Activated gamma-delta T cell treated with Interleukin-2 at 50 U/mL for 16 hours (primary cell): ENCODE measurements around the gene NTM.

Experiments
- DNase-seq: peaks from one replicate; pipeline ENCODE4 v3.0.0-alpha.2; 2020

The NTM gene

DNA sequence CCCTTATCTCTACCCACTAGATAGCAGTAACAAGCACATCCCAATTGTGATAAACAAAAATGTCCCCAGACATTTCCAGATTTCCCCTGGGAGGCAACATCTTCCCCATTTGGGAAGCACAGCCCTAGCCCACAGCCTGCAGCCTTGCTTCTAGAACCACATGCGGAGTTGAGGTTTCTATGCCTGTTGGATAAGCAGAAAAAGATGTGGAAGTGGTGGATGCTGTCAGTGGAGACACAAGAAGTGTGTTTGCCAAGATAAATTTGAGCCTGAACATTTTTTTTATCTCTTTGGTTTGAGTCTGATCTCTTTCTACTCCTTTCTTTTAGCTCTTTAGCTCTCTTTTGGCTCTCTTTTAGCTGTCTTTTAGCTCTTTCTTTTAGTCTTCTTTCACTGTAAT, 884.5 kb downstream of the NTM start:
- no peak for DNase-seq

DNA sequence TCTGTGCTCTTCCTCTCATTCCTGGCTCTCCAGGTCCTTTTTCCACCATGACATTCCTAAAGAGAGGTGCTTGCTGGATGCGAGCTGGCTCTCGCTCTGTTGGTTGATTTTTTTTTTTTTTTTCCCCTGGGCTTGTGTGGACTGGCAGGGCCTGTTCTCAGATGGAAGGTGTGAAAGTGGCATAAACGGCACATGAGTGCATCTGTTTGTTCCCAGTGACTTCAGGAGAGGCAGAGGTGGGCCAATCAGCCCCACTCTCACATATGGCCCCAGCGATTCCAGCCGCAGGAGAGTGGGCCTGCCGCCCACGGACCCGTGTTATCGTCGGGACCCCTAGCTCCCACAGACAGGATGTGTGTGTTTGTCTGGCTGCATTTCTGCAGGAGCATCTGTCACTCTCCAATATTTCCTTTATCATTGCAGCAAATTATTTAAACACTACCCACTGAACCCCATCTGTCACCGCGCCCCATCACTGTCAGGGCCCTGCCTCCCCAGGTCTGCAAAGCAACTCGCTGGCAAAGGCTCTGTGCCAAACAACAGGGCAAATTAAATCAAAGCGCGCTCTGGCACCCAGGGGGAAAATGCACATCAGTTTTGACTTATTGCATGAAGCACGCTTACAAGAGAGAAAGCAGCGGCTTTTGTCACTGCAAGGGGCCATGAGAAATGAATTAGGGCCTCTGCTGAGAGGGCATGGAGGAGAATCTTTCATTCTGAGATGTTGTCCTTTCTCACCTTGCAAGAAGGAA, 886.3 kb downstream of the NTM start:
- no peak for DNase-seq

DNA sequence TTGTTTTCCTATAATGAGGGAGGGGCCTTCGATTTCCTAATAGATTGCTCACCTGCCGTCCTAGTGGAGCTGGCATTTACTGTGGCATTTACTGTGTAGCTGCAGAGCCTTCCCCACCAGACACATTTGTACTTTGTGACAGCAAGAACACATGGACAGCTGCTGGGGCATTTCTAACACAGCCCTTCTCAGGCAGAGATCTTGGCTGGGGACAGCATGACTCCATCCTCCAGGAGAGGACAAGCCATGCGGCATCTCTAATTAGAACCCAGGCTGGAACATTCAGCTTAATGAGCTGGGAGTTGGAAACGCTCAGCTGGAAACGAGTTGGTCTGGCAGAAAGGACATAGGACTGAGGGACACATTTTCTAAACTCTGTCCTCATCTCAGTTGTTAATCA, 887.5 kb downstream of the NTM start:
- DNase-seq = no peak

DNA sequence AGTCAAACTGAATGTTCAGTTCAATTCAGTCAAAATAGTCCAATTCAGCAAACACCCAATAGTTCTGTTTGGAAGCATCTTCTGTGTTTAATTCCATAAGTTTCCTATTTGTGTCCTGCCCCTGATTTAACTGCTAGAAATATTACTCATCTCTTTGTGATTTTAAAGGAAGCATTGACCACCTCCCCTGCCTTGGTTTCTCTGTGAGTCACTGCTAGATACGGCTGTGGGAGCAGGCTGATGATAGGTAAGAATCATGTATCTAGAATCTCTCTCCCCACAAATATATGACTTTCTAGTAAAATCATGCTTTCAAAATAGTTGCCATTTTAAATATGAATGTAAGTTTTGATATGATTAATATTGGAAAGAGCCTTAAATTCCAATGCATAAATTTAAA, 888.5 kb downstream of the NTM start:
- no peak for DNase-seq

DNA sequence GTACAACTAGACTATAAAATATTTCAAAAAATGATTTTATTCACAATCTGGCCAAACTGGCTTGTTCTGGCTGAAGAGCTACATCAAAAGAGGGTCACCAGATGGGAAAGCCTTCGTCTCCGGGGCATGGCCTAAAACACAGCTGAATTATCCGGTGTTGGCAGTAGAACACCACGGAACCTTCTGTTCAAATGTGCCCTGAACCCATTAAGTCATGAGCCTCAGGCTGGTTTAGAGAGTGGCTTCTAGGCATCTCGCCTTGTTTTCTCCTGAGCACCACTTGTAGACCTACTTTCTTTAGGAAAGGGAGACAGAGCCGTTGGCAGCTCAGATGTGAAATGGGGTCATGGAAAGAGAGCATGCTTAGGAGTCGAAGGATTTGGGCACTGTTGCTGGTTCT, 890.2 kb downstream of the NTM start:
- no peak for DNase-seq

DNA sequence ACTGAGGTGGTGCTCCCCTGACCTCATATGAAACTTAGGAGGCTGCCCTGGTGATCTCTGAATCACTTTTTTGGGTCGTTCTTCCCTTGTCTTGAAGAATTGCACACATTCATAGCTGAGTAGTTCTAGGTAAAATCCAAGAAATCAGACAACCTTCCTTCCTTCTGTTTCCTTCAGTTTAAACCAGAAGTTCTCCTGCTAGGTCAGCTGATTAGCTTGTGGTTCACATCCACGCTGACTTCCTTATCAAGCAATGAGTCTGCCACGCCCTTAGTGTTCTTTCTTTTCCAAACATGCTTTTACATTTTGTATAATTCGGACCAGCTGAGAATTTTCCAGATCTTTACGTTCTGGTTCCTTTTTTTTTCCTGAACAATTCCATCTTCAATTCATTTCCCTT, 892.8 kb downstream of the NTM start:
- no peak for DNase-seq

DNA sequence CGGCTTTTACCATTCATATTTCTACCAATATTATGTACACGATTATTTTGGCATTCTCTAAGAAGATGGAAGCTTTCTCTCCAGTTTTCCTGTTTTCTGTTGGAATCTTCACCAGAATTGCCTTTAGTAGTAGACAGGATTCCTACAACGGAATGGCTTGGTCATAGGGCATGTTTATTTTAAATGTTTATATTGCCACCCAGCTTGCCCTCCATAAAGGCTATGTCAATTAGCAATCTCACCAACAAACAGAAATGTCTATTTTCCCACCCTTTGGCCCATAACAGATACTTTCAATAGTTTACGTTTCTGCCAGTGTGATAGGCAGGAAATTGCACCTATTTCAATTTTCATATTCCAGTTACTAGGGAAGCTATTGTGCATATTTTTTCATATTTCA, 893.5 kb downstream of the NTM start:
- DNase-seq = no peak

DNA sequence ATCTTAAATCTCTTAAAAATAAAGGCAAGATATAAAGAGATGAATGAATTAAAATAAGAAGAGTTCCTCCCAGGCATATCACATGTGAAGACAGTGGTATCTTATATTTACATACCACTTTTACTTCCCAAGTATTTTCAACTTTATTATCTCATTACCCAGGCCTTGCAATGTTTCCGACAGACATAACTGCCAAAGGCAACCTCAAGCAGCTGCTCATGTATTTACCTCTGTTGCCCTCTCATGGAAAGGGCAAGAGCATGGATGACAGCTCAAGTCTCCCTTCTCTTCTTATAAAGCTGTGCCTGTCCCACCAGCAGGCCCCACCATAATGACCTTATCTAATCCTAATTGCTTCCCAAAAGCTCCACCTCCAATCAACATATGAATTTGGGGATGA, 894.2 kb downstream of the NTM start:
- no peak for DNase-seq

DNA sequence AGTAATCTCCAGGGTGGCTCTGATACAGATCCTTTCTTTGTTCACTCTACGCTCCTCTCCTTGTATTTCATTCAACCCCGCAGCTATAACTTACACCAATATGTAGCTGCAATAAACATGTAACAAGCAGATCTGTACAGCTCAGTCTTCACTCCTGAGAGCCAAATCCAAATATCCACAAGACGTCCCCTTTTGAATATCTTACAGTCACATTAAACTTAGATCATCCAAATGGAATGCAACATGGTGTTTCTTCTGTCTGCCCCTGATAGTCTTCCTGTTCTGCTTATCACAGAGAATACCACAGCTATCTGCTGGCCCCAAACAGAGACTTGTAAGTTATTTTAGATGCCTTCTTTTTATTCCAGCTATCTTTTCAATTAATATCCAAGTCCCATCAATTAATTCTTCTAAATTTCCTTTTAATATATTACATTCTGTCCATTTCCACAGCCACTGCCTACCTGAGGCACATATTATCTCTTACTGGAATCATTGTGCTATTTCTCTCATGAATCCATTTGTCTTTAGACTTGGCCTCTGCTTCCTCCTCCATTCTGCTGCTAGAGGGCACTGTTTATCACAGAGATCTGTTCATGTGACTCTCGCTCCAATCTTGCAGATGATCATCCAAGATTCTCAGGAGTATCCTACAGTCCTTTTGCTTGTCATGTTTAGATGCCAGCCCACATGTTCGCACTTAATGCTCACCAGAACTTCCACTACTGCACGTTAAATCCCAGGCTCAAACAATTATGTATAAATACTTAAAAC, 908.6 kb downstream of the NTM start:
- no peak for DNase-seq

DNA sequence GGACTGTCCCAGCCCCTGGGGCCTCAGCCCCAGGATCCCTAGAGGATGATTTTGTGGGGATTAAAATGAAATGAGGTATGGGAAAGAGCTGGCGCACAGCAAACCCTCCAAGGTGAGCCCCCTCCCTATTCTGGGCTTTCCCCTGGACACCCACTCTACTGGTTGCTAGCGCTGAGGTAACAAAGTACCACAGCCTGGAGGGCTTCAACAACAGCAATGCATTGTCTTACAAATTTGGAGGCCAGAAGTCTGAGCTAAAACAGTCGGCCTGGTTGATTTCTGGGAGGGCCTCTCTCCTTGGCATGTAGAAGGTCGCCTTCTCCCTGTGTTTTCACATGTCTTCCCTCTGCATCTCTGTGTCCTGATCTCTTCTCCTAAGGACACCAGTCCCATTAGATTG, 913.6 kb downstream of the NTM start:
- DNase-seq = no peak

DNA sequence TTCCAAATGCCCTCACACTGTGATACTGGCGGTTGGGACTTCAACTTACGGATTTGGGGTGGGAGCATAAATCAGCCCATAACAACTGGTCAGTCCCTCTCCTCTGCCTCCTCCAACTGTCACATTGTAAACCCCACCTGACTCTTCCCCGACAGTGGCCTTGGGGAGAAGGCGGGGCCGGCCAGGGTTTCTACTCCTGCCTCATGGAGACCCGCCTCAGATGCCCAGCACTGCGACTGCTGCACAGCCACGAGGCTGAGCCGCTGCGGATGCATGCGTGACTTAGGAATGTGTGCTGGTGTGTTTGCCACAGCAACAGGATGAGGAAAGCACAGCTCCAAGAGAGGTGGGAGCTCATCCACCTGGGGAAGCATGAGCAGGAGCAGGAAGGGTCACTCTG, 914.2 kb downstream of the NTM start:
- DNase-seq = no peak

DNA sequence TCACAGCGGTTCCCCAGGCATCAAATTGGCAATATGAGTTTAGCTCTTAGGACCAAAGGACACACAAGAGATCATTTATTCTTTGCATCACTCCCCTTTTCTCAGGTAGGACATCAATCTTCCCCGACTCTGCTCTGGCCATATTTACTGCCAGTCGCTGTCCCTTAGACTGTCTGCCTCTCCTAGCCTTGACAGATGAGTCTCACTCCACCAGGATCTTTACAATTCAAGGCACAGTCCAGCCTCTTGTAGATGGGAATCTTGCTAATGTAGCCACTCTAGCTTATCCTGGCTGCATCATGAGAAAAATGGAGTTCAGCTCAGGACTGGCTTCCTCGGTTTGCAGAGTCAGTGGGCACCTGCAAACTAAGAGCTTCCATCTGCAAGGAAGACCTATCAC, 915.2 kb downstream of the NTM start:
- no peak for DNase-seq

DNA sequence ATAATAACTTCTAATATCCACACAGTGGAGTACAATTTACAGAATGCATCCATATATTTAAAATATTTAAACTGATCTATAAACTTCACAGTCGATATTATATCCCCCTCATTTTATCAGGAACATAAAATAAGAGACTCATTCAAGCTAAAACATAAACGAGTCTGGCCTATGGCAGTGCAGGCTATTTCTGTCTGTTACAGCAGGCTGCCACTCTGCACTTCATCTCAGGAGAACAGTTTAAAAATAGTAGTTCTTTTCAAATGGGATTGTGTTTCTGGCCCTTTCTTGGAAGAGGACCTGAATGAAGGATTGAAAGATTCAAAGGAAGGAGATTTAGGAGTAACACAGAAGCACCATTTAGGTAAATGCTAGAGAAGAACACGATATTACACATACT, 915.7 kb downstream of the NTM start:
- DNase-seq = no peak

DNA sequence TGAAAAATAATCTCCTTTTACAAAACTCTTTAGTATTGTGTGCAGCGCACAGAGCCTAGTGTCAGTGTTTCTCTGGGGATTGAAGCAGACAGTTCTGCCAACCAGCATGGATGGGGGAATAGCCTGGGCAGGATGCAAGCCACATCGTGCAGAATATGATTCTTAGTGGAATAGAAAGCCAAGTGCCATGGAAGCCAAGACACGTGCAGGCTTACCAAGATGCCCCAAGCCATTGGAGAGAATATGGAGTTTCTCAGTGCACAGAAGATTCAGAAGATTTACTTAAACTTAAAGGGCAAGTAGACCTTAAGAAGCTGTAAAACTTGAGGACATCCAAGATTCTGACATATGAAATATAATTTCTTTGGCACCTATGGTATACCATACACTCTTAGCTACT, 917.6 kb downstream of the NTM start:
- no peak for DNase-seq

DNA sequence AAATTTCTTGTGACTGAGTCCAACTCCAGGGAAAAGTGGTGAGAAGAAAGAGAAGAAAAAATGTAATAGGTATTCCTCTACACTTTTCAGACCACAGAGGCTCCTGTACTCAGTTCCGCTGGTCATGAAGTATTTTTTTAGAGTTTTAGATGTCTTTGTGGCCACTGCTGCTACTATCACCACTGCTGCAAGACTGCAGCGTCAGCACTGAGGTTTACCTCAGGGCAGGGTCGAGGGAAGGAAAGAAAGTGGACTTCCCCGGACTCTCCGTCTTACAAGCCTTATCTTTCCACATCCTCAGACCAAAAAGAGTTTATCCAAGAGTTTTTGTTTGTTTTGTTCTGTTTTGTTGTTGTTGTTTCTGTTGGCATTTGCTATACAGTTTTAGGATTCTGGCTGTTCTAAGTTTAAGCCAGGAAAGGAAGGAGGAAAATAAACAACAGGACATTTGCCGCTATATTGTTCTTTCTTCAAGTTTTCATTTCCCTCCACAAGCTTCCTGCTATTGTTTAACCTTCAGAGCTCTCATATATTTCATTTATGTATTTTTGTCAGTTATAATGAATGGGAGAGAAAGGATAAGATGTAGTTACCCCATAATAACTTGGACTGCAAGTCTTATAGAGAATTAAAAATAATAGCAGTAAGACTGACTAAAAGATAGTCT, 919.3 kb downstream of the NTM start:
- DNase-seq = no peak

DNA sequence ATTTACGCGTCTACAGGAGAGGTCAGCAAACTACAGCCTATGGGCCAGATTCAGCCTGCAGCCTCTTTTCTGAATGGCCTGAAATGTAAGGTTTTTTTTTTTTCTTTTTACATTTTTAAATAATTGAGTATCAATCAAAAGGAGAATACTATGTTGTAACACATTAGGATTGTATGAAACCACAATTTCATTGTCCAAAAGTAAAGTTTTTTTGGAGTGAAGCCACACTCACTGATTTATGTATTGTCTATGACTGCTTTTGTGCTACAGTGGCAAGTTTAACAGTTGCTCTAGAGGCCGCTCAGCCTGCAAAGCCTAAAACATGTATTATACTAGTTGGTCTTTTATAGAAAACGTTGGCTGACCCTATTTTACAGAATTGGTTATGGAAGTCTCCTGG, 923.2 kb downstream of the NTM start:
- no peak for DNase-seq

DNA sequence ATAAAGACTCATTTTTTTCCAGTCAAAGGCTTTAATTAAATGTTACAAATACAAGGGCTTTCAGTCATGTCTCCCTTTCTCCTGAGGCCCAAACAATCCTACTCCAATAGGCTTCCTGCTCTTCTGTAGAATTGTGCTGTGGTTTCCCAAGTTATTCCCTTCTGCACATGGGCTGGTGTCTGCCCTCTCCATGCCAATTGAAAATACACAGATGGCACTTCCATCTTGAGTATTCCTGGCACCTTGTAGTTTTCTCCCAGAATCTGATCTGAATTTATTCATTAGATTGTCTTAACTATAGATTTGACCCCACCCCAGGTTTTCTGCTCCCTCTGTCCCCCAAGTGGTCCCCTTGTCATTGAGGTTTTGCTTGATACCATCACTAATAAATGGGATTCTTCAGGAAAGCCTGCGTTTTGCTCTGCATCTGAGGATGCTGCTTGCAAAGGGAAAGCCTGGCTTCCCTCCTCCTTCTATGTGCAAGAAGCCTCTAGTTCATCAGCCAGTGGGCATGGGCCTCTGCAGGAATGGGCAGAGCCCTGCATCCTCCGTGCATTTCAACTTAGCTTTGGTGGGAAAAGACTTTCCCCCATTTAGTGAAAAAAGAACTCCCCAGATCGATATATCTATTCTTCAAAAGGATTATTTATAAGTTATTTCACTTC, 926.7 kb downstream of the NTM start:
- no peak for DNase-seq

DNA sequence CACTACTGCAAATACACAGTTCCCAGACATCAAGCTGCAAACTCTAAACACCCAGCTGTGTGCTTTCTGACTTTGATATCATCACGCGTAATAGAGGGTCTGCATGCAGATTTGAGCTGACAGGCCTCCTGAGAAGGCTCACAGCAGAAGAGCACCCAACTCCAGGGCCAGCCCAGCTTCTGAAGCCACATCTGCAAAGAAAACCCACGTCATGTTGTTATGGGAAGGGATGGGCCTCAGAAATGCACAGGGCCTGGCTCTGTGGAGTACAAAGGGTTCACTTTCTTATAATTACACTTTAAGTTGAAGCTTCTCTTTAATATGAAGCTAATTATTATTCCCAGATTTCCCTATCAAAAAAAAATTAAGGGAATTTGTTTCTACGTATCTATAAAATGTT, 927.9 kb downstream of the NTM start:
- no peak for DNase-seq

DNA sequence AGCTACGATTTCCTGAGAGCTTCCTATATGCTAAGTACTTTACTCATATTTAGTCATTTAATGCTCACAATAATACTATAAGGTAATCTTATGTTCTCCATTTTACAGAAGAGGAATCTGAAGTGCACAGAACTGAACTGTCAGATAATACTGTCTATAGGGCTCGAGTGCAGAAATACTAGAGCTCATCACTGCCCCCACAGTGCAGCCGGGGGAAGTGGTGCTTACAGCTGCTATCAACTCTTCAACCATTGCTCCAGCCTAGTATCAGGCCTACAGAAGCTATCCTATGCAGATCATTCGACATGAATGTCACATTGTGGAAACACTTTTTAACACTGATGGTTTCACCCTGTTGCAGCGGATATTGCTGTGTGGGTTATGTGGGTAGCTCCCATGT, 929.9 kb downstream of the NTM start:
- DNase-seq = no peak

DNA sequence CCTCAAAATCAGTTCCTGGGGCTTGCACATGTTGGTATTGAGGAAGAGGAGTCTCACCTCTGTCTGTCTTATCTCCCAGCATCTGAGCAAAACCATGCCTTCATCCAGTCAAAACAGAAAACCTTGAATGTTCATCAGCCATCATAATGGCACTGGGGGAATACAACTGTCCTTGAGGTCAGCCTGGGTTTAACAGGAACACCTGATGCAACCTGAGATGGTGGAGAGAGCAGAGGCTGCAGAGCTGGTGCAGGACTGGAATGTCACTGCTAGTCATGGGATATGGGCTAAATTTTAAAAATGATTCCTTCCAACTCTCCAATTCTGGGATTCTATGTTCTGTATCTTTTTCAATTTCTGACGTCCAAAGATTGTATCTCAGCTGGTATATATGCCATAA, 931.0 kb downstream of the NTM start:
- DNase-seq = no peak

DNA sequence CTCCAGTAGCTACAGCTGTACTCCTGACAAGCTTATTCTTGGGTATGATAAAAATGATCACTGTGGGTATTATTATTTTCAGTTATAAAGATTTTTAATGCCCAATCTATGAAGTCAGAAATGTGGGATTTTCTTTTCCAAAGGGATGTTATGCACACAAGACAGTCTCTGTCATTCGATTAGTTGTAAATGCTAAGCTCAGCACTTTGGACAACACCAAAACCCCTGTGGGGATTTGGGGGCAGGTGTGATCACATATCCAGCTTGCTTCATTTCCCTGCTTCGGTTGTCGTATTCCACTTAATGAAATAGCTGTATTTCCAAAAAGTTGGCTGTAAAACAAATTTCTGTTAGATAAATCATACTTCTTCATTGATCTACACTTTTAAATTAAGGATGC, 931.5 kb downstream of the NTM start:
- no peak for DNase-seq

DNA sequence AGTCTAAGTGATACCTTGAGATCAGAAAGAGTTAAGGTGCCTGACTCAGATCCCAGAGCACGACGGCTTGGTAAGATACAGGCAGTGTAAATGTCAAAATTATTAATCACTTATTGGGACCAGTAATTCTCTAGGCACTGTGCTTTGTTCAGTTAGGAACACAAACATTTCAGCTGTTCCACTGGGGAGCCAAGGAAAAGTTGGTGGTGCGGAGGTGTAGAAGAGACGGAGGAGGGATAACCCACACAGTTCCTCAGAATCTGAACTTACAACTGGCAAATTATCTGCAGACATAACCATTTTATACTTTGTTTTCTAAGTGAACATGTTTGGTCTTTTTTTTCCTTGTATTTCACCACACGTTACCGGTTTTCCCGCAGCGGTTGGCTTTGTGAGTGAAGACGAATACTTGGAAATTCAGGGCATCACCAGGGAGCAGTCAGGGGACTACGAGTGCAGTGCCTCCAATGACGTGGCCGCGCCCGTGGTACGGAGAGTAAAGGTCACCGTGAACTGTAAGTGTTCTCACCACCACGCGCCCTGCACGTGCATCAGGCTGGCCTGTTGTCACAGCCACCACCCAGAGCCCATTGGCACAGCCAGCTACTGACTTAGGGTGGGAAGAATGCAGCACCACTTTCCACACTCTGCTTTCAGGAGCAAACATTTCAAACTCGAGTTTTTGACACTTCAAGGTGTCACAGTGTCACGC, 937.0 kb downstream of the NTM start:
- DNase-seq = no peak
